ENCODE measurements around the gene EXOSC10.
A peak's percentile ranks its signal among the peaks of the same experiment; 100 is the strongest.
"Not testable (repeated sequence)": the region's sequence is repeated elsewhere in the genome, so short reads cannot be mapped to it uniquely, and the experiment has no call there.

EXOSC10 gene

DNA sequence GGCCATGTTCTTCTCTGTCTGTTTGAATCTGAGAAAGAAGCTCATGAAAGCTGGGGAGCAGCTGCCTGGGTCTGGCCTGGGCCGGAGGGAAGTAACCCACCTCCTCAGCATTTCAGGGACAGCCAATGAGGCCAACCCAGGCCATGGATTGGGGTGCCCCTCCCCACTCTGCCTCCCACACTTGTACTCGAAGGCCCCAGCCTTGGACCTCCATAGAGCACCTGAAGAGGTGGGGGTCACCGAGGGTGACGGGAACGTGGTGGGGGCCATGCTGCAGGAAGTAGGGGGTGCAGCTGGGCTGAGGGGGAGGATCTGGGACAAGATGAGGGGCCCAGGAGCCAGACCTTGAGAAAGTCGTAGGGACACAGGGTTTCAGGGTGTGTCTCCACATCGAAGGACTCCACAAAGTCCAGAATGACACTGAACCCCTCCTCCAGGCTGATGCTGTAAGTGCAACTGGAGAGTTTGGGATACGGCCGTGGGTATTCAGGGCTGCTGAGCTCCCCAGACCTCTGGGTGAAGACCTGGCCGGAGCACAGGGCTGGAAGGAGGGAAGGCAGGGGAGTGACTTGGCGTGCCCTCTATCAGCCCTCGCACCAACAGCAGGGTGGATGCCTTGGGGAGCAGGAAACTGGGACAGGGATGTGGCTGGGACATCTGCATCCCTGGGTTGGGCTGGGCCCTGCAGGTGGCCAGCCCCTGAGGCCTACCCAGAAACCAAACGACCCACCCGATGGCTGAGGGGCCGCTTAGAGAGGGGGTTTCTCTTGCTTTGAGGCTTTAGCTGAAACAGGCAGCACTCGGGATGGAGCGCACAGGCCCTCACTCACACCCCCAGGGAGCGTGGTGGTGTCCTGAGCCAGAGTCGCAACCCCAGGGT lies 56.4 kb downstream of the EXOSC10 start:
- DNase-seq, result no peak

DNA sequence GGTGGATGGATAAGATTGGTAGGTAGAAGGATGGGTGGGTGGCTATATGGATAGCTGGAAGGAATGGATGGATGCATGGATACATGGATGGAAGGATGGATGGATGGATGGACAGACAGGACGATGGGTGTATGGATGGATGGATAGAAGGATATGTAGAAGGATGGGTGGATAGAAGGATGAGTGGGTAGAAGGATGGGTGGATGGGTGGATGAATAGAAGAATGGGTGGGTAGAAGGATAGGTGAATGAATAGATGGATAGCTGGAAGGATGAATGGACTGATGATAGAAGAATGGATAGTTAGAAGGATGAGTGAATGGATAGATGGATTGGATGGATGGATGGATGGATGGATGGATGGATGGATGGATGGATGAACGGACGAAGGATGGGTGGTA lies 57.6 kb downstream of the EXOSC10 start:
- DNase-seq, result no peak

DNA sequence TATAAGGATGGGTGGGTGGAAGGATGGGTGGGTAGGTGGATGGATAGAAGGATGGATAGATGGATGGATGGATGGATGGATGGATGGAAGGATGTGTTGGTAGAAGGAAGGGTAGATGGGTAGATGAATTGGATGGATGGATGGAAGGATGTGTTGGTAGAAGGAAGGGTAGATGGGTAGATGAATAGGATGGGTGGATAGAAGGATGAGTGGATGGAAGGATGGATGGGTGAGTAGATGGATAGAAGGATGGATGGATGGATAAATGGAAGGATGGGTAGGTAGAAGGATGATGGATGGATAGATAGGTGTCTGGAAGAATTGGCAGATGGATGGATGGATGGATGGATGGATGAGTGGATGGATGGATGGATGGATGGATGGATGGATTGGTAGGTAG lies 58.6 kb downstream of the EXOSC10 start:
- no peak for DNase-seq

DNA sequence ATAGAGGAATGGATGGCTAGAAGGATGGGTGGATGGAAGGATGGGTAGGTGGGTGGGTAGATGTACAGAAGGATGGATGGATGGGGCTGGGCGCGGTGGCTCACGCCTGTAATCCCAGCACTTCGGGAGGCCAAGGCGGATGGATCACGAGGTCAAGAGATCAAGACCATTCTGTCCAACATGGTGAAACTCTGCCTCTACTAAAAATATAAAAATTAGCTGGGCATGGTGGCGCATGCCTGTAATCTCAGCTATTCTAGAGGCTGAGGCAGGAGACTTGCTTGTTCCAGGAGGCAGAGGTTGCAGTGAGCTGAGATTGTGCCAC lies 59.6 kb downstream of the EXOSC10 start:
- not testable (repeated sequence) for DNase-seq

DNA sequence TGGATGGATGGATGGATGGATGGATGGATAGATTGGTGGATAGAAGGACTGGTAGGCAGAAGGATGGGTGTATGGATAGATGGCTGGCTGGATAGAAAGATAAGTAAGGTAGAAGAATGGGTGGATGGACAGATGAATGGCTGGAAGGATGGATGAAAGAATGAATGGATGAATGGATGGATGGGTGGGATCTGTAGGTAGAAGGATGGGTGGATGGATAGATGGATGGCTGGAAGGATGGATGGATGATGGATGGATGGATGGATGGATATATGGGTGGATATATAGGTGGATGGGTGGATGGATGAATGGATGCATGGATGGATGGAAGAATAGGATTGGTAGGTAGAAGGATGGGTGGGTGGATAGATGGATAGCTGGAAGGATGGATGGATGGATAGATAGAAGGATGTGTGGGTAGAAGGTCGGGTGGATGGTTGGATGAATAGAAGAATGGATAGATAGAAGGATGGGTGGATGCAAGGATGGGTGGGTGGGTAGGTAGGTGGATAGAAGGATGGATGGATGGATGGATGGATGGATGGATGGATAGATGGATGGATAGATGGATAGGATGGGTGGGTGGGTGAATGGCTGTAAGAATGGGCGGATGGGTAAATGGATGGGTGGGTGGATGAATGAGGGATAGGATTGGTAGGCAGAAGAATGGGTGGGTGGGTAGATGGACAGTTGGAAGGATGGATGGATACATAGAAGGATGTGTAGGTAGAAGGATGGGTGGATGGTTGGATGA lies 60.1 kb downstream of the EXOSC10 start:
- DNase-seq, result no peak

DNA sequence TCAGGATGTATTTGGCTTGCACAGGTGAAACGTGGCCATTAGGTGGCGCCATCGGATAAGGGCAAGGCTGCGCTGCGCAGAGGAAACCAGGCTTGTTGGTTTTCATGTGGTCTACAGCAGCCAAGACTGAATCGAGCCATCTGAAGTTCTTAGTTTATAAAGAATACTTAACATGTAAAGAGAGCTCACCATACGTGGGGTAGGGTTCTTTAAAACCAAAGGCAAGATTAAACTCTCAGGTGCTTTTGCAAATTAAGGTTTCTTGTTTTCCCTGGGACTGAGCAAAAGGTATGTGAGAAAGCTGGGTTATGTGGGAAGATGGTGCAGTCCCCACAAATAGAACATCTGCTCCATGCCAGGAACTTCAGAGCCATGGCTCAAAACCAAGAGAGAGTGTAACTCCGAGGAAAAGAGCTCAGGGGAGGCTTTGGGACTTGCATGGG lies 61.9 kb downstream of the EXOSC10 start:
- peak; percentile 91 for DNase-seq

DNA sequence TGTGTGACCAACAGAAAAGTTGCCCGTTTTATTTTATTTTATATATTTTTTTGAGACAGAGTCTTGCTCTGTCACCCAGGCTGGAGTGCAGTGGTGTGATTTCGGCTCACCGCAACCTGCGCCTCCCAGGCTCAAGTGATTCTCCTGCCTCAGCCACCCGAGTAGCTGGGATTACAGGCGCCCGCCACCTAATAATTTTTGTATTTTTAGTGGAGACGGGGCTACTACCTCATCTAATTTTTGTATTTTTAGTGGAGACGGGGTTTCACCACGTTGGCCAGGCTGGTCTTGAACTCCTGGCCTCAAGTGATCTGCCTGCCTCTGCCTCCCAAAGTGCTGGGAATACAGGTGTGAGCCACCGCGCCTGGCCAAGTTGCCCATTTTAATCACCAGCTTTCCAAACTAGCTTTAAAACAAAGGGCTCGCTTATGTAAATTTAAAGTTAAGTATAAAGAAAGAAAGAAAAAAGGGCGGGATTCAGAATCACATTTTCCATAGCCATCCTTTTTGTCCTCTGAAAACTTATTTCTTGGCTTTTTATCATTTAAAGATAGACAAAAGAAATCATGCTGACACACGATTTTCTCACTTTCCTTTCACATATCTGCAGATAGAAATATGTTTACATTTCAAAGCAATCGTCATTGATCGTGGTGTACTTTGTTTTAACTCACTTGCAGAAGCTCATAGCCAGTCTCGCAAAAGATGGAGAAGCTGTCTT lies 62.5 kb downstream of the EXOSC10 start:
- not testable (repeated sequence) for DNase-seq

DNA sequence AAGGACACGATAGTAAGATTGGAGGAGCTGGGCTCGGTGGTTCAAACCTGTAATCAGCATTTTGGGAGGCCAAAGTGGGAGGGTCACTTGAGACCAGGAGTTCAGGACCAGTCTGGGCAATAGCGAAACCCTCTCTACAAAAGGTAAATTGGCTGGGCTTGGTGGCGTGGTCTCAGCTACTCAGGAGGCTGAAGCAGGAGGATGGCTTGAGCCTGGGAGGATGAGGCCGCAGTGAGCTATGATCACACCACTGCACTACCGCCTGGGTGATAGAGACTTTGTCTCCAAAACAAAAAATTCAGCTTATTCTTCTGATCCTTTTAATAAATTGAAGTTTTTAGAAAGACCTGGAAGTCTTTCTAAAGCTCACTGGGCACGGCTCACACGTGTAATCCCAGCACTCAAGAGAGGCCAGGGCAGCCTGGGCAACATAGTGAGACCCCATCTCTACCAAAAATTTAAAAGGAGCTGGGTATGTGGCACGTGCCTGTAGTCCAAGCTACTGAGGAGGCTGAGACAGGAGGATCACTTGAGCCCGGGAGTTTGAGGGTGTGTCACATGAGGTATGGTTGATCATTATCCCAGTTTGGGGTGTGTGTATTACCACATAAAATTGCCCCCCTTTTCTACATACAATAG lies 67.9 kb downstream of the EXOSC10 start:
- DNase-seq, result no peak

DNA sequence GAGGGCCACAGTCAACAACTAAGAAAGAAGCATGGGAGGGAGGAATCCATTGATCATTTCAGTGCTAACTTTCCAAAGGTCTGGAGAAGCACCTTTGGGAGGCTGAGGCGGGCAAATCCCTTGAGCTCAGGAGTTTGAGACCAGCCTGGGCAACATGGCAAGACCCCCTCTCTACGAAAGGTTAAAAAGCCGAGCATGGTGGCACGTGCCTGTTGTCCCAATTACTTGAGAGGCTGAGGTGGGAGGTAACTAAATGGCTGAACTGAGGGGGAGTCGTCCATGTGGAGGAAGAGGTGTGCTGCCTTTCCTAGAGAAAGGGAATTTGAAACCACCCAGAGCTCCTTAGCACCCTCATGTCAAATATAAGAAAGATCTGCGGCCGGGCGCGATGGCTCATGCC lies 68.8 kb downstream of the EXOSC10 start:
- DNase-seq, result no peak

DNA sequence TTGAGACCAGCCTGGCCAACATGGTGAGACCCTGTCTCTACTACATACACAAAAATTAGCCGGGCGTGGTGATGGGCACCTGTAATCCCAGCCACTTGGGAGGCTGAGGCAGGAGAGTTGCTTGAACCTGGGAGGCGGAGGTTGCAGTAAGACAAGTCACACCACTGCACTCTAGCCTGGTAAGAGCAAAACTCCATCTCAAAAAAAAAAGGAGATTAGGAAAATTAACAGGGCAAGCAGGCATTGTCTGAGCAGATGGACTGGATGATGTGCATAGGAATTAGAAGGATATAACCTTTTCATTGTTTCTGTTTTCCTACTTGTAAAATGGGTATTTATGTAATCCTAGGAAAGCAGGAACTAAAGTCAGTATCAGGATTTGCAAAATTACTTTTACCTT lies 71.7 kb downstream of the EXOSC10 start:
- no peak for DNase-seq

DNA sequence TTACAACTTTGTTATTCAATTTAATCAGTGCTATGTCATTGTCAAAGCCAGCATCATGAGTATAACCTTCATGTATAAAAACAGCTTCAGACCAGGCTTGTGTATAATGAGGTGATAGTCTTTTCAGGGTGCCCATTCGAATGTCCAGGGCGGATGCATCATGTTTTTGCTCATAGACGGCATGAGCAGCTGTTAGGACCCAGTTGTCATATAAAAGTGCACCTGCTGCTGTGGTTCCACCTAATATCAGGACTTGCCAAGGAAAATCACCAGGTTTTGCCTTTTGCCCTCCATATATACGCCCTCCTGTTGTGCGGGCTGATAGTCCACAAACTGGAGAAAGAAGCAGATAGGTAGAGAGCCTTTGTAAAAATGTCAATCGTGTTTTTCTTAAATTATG lies 72.4 kb downstream of the EXOSC10 start:
- DNase-seq, result no peak

DNA sequence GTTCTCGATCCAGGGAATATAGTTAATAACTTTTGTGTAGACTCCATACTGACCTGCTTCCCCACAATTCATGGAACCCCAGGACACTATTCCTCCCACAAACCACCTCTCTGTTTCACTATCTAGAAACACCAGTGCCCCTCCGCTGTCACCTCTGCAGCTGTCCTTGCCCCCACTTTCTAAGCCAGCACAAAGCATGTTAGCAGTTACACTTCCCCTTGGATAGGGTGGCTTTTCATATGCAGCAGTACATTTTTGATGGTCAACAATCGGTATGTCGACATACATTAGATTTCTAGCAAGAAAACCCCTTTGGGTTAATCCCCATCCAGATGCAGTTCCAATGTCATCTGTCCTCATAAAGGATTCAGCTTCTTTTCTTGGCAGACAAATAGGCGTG lies 72.8 kb downstream of the EXOSC10 start:
- DNase-seq, result no peak

DNA sequence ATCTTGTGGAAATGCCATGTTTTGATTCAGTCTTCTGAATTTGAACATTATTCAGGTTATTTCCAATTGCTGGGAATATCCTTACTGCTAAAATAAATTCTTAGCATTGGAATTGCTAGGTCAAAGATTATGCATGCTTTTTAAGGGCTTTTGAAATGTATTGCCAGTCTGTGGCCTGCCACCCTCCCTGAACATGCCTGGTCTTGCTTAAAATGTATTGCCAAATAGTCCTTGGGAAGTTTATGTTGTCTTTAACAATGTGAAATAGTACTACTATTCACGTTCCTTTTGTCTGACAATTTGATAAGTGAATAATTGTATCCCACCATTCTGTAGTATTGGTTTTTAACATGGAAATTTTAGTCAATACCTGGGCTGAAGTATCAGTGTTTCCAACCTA lies 73.6 kb downstream of the EXOSC10 start:
- DNase-seq, result no peak

DNA sequence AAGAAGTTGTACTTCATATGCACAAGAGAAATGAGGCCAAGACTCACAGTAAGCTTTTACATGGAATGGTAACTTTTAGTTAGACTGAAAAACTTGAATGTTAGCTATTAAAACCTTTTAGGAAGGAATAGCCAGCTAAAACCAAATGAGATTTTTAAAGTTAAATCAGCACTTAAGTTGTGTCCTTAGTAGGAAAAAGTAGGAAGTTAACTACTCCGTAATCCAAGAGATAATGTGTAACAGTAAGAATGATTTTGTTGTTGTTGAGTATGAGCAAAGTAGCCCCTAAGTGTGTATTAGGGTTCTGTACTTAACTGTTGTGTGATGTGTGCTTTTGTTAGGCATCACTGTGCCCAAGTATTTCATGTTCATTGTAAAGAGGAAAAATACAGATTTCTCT lies 74.1 kb downstream of the EXOSC10 start:
- DNase-seq, result no peak

DNA sequence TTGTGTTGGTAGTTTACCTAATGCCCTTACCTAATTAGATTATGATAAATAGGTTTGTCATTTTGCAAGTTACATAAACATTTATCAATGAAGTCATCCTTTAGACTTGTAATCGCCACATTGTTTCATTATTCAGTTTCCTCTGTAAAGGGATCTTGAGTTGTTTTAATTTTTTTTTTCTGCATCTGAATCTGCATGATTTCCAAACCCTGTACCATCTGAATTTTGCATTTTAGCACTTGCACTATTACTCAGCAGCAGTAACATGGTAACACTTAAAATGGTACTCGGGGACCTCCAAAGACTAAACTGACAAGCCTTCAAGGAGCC lies 74.8 kb downstream of the EXOSC10 start:
- DNase-seq, result no peak

DNA sequence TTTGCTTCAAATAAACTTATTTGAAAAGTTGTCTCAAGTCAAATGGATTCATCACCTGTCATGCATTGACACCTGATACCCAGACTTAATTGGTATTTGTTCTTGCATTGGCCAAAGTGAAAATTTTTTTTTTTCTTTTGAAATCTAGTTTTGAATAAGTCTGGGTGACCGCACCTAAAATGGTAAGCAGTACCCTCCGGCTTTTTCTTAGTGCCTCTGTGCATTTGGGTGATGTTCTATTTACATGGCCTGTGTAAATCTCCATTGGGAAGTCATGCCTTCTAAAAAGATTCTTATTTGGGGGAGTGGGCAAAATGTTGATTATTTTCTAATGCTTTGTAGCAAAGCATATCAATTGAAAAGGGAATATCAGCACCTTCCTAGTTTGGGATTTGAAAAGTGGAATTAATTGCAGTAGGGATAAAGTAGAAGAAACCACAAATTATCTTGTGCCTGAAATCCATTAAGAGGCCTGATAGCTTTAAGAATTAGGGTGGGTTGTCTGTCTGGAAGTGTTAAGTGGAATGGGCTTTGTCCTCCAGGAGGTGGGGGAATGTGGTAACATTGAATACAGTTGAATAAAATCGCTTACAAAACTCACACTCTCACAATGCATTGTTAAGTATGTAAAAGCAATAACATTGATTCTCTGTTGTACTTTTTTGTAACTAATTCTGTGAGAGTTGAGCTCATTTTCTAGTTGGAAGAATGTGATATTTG lies 75.4 kb downstream of the EXOSC10 start:
- no peak for DNase-seq

DNA sequence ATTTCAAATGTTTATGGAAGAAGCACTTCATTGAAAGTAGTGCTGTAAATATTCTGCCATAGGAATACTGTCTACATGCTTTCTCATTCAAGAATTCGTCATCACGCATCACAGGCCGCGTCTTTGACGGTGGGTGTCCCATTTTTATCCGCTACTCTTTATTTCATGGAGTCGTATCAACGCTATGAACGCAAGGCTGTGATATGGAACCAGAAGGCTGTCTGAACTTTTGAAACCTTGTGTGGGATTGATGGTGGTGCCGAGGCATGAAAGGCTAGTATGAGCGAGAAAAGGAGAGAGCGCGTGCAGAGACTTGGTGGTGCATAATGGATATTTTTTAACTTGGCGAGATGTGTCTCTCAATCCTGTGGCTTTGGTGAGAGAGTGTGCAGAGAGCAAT lies 76.5 kb downstream of the EXOSC10 start:
- DNase-seq, result no peak

DNA sequence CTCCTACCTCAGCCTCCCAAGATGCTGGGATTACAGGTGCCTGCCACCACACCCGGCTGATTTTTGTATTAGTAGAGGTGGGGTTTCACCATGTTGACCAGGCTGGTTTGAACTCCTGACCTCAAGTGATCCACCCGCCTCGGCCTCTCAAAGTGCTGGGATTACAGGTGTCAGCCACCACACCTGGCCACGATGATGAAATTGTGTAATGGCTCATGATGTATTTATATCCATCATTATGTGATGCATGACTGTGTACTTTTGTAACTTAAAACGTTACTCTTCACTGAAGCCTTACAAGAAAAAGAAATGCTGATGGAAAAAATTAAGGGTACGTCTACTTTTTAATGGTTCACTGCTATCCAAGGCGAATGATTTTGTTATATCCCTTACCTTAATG lies 79.7 kb downstream of the EXOSC10 start:
- no peak for DNase-seq

DNA sequence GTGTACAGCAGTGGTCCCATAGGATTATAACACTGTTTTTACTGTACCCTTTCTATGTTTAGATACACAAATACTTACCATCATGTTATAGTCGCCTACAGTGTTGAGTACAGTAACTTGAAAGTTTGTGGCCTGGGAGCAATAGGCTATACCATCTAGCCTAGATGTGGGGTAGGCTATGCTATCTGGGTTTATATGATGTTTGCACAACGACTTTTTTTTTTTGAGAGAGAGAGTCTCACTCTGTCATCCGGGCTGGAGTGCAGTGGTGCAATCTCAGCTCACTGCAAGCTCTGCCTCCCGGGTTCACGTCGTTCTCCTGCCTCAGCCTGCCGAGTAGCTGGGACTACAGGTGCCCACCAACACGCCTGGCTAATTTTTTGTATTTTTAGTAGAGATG lies 80.3 kb downstream of the EXOSC10 start:
- not testable (repeated sequence) for DNase-seq
